SU-DHL-6 (cell line): ENCODE results near the gene ANAPC4.

Experiments
- H2AFZ ChIP-seq: fragments of 200-600 bp; sonication (generic); 2 replicates; pipeline ENCODE4 v1.6.1; 2014; ENCODE audit warnings: low read depth, mild to moderate bottlenecking, moderate library complexity, mixed read lengths, antibody characterized with exemption, low read length; ENCODE audit not compliant: severe bottlenecking
- H3F3A ChIP-seq: fragments of 200-600 bp; shearing (Covaris generic); 2 replicates; pipeline ENCODE4 v1.6.0; 2016; ENCODE audit warnings: antibody characterized with exemption, mild to moderate bottlenecking; ENCODE audit not compliant: insufficient read depth
- H3K27ac ChIP-seq: fragments of 200-600 bp; sonication (generic); 2 replicates; pipeline ENCODE4 v1.5.1; 2016; ENCODE audit warnings: low read depth, mild to moderate bottlenecking, low read length, moderate library complexity, mixed read lengths
- H3K27me3 ChIP-seq: fragments of 200-600 bp; sonication (generic), shearing (Covaris generic); 2 replicates; pipeline ENCODE4 v1.6.0; 2014; ENCODE audit warnings: mild to moderate bottlenecking, low read length
- H3K36me3 ChIP-seq: fragments of 200-600 bp; sonication (generic); 2 replicates; pipeline ENCODE4 v1.6.1; 2014; ENCODE audit warnings: mild to moderate bottlenecking, low read length, mixed read lengths
- H3K4me2 ChIP-seq: fragments of 300-600, 200-600 bp; shearing (Covaris generic), sonication (generic); 2 replicates; pipeline ENCODE4 v1.6.0; 2014; ENCODE audit warnings: low read length, low read depth, mild to moderate bottlenecking; ENCODE audit not compliant: poor library complexity, severe bottlenecking
- H3K4me3 ChIP-seq: fragments of 200-600 bp; sonication (generic); 2 replicates; pipeline ENCODE4 v1.5.1; 2014; ENCODE audit warnings: antibody characterized with exemption, low read length, mild to moderate bottlenecking, mixed read lengths; ENCODE audit not compliant: insufficient read depth, poor library complexity, severe bottlenecking
- H3K79me2 ChIP-seq: fragments of 200-600 bp; sonication (generic); 2 replicates; pipeline ENCODE4 v1.6.1; 2014; ENCODE audit warnings: mild to moderate bottlenecking, low read length, moderate library complexity; ENCODE audit not compliant: insufficient read depth
- H3K9ac ChIP-seq: fragments of 200-600 bp; sonication (generic); 2 replicates; pipeline ENCODE4 v1.7.0; 2014; ENCODE audit warnings: mild to moderate bottlenecking, low read length
- H3K9me2 ChIP-seq: fragments of 200-600 bp; sonication (generic); replicated peaks from 2 replicates; pipeline ENCODE4 v1.6.1; 2014; ENCODE audit warnings: low read length; ENCODE audit not compliant: insufficient read depth
- H3K9me3 ChIP-seq: fragments of 200-600 bp; sonication (generic); 2 replicates; pipeline ENCODE4 v1.6.1; 2014; ENCODE audit warnings: low read length, mixed read lengths; ENCODE audit not compliant: insufficient read depth
- H4K20me1 ChIP-seq: fragments of 200-600 bp; sonication (generic); 2 replicates; pipeline ENCODE4 v1.6.1; 2014; ENCODE audit warnings: low read depth, mild to moderate bottlenecking, antibody characterized with exemption, low read length, moderate library complexity, mixed read lengths
- CTCF ChIP-seq: fragments of 200-600 bp; sonication (generic); IDR thresholded peaks from one replicate; pipeline ENCODE4 v1.5.1; 2017; ENCODE audit warnings: antibody characterized with exemption, mild to moderate bottlenecking, low read length, moderate library complexity; ENCODE audit not compliant: insufficient read depth, poor library complexity, severe bottlenecking
- EZH2phosphoT487 ChIP-seq: fragments of 200-600 bp; sonication (generic), shearing (Covaris generic); conservative IDR thresholded peaks from 2 replicates; pipeline ENCODE4 v1.6.1; 2018; ENCODE audit warnings: mild to moderate bottlenecking, antibody characterized with exemption, low read length, moderate library complexity, mixed read lengths

The ANAPC4 gene

GRCh38 chr4:25420931-25421330 lies 43.9 kb downstream of the ANAPC4 start:
- Histone ChIP-seq H3K36me3 (peaks cover 10% of the 10 kb centered on the region; the same call in 1 of the 2 replicates), H3K9me3 (no peaks in the 10 kb centered on the region), H3F3A (no peaks in the 10 kb centered on the region), H3K4me2 (no peak overlapping the region), H3K9me2 (no peaks in the 10 kb centered on the region), H2AFZ (no peak overlapping the region), H3K27me3 (no peaks in the 10 kb centered on the region), H3K4me3 (no peak overlapping the region), H3K79me2 (no peaks in the 10 kb centered on the region), H4K20me1 (no peaks in the 10 kb centered on the region), H3K27ac (no peak overlapping the region), H3K9ac (no peak overlapping the region)
- TF ChIP-seq EZH2phosphoT487: no peak
- no peak for TF ChIP-seq CTCF

- Histone ChIP-seq H3K9me3 (no peaks in the 10 kb centered on the region), H3K4me2 (no peak overlapping the region), H3K79me2 (no peaks in the 10 kb centered on the region), H3K9ac (no peak overlapping the region), H2AFZ (no peak overlapping the region), H3K27ac (no peak overlapping the region), H3F3A (no peaks in the 10 kb centered on the region), H3K36me3 (0 out of 2 replicates have a peak, but pooled peaks cover 3% of the 10 kb centered on the region), H3K4me3 (no peak overlapping the region), H3K9me2 (no peaks in the 10 kb centered on the region), H3K27me3 (no peaks in the 10 kb centered on the region), H4K20me1 (no peaks in the 10 kb centered on the region)
- no peak for TF ChIP-seq EZH2phosphoT487
- TF ChIP-seq CTCF: no peak
Observed at GRCh38 chr4:25421816-25422525, 44.9 kb downstream of the ANAPC4 start.

- Histone ChIP-seq H3F3A (no peaks in the 10 kb centered on the region), H3K79me2 (no peaks in the 10 kb centered on the region), H3K4me3 (no peak overlapping the region), H3K4me2 (no peak overlapping the region), H3K9me3 (no peaks in the 10 kb centered on the region), H3K27ac (no peak overlapping the region), H3K36me3 (no peaks in the 10 kb centered on the region), H3K9ac (no peak overlapping the region), H3K27me3 (no peaks in the 10 kb centered on the region), H4K20me1 (no peaks in the 10 kb centered on the region), H3K9me2 (no peaks in the 10 kb centered on the region), H2AFZ (no peak overlapping the region)
- TF ChIP-seq EZH2phosphoT487 (no peak), CTCF (no peak)
Observed at GRCh38 chr4:25423548-25423947, 46.5 kb downstream of the ANAPC4 start.
